ENCODE measurements around the gene PPP3CA.

The PPP3CA gene

DNA sequence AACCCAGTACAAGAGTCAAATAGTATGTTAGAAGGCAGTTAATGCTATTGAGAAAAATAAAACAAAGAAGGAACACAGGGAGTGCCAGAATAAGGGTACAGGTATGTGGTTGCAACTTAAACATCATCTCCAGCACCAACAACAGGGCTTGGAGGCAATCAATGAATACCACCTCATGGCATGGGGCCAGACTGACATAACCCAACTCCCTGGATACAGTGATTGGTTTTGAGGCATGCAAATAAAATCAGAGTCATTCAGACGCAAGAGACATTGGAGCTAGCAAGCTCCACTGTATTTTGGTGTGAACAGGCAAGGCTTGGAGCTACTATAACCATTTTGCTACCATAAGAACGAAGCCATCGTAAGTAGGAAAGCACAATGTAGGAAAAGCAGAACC lies 56.7 kb downstream of the PPP3CA start:
- no peak for TF ChIP-seq CTCF (IDR thresholded peaks at IDR 0.05; ENCODE audit: low read length, missing control alignments)
- H3K4me3 ChIP-seq (replicated peaks; ENCODE audit: low read depth, low read length) = no peak overlapping the region
- no peak for DNase-seq (ENCODE audit: low read depth)

GRCh38 chr4:101289306-101289705 lies 58.0 kb downstream of the PPP3CA start:
- no peak for TF ChIP-seq CTCF (IDR thresholded peaks at IDR 0.05; ENCODE audit: low read length, missing control alignments)
- DNase-seq (ENCODE audit: low read depth) = no peak
- no peak overlapping the region for H3K4me3 ChIP-seq (replicated peaks; ENCODE audit: low read depth, low read length)

- no peak for TF ChIP-seq CTCF (IDR thresholded peaks at IDR 0.05; ENCODE audit: low read length, missing control alignments)
- peak; percentile 53 for DNase-seq (ENCODE audit: low read depth)
- no peak overlapping the region for H3K4me3 ChIP-seq (replicated peaks; ENCODE audit: low read depth, low read length)
These were observed 58.8 kb downstream of the PPP3CA start for GRCh38 chr4:101288365-101289145.

DNA sequence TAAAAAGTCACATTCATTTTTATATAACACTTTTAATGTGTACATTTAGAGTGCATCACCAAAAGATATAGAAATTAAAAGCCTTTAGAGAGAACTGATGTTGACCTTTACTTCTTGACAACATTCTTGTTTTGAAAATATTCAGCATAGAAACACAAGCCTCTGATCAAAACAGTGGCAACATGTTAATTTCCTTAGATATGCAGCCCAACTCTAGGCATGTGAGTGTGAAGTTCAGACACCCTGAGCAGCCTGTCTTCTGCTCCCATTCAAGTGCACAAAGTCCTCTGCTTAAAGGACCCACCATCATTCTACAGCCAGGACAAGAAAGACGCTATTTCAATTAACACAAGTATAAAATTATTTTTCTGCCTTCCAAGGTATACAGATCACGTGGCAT lies 60.0 kb downstream of the PPP3CA start:
- no peak for DNase-seq (ENCODE audit: low read depth)
- no peak for TF ChIP-seq CTCF (IDR thresholded peaks at IDR 0.05; ENCODE audit: low read length, missing control alignments)
- no peak overlapping the region for H3K4me3 ChIP-seq (replicated peaks; ENCODE audit: low read depth, low read length)

GRCh38 chr4:101286663-101287062 lies 60.7 kb downstream of the PPP3CA start:
- no peak for TF ChIP-seq CTCF (IDR thresholded peaks at IDR 0.05; ENCODE audit: low read length, missing control alignments)
- H3K4me3 ChIP-seq (replicated peaks; ENCODE audit: low read depth, low read length) = no peak overlapping the region
- no peak for DNase-seq (ENCODE audit: low read depth)

DNA sequence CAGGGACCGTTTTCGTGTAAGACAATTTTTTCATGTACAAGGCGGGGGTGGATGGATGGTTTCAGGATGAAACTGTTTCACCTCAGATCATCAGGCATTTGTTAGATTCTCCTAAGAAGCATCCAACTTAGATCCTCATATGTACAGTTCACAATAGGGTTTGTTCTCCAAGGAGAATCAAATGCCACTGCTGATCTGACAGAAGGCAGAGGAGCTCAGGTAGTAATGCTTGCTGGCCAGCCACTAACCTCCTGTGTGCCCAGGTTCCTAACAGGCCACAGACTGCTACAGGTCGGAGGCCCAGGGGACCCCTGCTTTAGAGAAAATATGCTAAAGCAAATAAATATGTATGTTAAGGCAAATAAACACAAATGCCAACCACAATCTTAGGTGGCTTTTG lies 61.3 kb downstream of the PPP3CA start:
- no peak overlapping the region for H3K4me3 ChIP-seq (replicated peaks; ENCODE audit: low read depth, low read length)
- no peak for DNase-seq (ENCODE audit: low read depth)
- no peak for TF ChIP-seq CTCF (IDR thresholded peaks at IDR 0.05; ENCODE audit: low read length, missing control alignments)

DNA sequence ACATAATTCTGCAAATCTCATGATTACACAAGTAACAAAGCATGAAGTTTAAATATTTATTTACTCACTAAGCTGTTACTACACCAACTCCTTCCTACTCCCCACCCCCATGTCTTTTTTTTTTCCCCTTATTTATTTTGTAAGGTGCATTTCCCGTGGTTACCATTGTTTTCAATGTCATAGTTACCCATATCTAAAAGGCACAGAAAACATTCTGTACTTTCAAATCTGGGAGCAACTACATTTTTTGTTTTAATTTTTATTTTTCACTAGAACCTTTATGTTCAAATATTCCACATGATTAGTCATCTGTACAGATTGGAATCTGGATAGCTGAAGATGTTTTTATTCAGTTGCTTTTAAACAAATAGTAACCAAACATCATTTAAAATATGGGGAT lies 62.8 kb downstream of the PPP3CA start:
- H3K4me3 ChIP-seq (replicated peaks; ENCODE audit: low read depth, low read length) = no peak overlapping the region
- TF ChIP-seq CTCF (IDR thresholded peaks at IDR 0.05; ENCODE audit: low read length, missing control alignments) = no peak
- peak; percentile 83 for DNase-seq (ENCODE audit: low read depth)

Data from fibroblast of pulmonary artery (primary cell).